Fibroblast of skin of back (primary cell): ENCODE measurements around the gene RAD51B. TPM values are rescaled to one million over a fixed set of nuclear protein-coding genes. Genes with fewer than 3 reads are reported as not detected.
A peak's percentile ranks its signal among the peaks of the same experiment; 100 is the strongest.
"Not testable (repeated sequence)": the region's sequence is repeated elsewhere in the genome, so short reads cannot be mapped to it uniquely, and the experiment has no call there.

ENCODE experiments used
- DNase-seq: peaks from one replicate; pipeline ENCODE4 v3.0.0-alpha.2; 2013
- polyA plus RNA-seq, 2 experiments: library from polyadenylated mRNA; unstranded; fragments of 120-200 nt; gene quantifications; one replicate each; pipeline ENCODE4 v1.2.1, GENCODE V29; 2013; ENCODE audit not compliant: insufficient read length in 2 of 2

The RAD51B gene
- 6.4 TPM for polyA plus RNA-seq (2013, experiment 1 of 2; ENCODE audit: insufficient read length)
- polyA plus RNA-seq (2013, experiment 2 of 2; ENCODE audit: insufficient read length), result 4.1 TPM

DNA sequence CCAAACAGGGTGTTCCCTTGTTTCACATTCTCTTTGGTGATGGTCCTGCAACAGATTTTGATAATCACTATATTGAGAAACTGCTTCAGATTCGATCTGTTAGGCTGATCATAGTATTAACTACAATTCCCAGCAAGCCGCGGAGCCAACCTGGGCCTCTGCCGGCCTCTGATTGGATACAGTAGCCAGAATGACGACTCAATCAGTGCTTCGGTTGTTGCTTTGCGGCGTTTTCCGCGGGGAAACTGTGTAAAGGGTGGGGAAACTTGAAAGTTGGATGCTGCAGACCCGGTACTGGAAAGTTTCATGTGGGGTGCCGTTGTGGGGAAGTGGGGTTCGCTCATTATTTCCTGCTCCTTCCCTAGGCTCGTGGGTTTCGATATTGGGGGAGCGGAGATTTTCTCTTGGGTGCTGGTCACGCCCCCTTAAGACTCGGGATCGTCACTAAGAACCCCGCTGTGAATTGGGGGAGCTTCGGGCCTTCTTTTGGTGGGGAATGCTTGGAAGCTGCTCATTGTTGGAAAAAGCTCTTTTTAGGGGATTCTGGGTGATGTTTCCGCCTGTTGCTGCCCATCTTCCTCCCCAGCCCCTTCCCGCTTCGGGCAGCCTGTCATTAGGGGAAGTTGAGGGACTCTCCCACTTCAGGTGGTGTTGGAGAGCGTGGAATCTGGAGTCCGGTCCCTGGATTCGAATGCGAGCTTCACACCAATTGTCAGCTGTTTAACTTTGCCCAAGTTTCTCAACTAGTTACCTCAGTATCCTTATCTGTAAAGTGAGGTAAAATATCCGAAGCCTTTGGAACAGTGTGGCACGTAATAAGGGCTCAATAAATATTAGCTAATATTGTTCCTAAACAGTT lies at the start of gene RAD51B:
Gene RAD51B (plus strand): TSS at position 217 of the 859 bp plus-strand sequence.
- DNase-seq, result peak; percentile 84

DNA sequence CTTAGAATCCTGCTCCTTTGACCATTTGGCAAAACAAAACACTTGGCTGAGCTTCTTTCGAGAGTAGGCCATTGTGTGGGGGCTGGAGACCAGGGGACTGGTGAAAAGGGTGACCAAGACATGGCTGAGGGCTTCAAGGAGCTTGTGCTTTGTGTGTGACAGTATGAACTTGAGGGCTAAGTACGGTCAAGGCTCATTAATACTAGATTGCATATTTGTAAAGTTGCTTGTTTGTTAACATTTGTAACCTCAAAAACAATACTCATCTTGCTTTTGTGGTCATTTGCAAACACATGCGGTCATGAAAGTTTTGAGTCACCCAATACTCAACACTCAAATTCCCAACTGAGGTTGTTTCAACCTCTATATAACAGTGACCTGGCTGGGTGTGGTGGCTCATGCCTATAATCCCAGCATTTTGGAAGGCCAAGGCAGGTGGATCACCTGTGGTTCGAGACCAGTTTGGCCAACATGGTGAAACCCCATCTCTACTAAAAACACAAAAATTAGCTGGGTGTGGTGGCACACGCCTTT lies 45.7 kb upstream of the RAD51B start:
- DNase-seq, result no peak

DNA sequence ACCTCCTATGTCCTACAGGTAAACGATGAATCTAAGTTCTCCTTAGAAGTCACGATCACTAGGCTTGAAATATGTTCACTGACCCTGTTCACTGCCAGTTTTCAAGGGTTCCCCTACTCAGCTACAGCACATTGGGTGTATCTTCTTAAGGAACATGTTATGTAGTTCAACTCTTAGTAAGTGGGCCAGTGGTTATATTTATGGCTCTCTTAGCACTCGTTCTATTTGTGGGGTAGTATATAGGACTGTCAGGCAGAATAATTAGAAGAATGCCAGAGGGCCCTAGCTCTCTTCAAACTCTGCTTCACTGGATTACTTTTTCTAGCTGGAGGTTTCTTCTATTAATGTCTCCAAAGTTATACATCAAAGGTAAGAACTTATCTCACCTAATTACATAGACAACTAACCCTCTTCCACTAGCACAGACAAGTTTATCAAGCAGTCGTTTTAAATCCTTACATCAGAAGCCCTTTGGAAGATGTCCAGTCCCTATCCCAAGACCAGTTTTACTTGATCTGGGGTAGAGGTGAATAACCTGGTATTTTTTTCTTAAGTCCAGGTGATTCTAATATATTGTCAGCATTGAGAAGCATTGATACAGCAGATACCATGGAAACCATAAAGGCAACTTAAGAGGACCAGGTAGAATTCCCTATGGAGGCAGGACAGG lies 42.8 kb upstream of the RAD51B start:
- DNase-seq, result no peak

DNA sequence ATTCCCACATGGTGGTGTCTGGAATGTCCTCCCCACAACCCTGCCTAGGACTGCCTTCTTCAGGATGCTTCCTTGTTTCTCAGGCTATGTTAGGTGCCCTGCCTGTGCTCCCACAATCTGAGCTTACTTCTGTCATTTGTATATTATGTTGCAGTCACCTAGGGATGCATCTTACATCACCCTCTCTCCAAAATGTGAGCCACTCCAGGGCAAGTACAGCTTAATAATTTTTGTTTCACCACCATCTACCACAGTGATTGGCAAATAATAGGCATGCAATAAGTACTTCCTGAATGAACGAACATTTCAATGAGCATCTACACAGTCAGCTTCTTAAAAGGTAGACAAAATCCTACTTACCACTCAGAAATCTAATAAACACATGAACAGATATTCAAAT lies 40.8 kb upstream of the RAD51B start:
- no peak for DNase-seq

DNA sequence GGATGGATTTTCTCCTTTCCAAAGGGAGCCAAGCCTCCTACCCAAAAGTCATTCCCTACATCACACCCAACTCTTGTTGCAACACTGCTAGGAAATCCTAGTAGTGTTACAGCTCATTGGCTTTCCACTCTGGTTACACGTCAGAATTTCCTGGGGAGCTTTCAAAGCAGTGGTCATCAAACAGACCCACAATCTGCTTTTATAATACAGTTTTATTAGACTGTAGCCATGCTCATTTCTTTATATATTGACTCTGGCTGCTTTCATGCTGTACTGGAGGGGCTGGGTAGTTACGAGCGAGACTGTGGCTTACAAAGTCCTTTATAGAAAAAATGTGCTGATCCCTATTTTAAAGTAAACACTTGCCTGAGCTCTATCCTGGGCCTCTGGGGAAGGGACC lies 37.5 kb upstream of the RAD51B start:
- no peak for DNase-seq

DNA sequence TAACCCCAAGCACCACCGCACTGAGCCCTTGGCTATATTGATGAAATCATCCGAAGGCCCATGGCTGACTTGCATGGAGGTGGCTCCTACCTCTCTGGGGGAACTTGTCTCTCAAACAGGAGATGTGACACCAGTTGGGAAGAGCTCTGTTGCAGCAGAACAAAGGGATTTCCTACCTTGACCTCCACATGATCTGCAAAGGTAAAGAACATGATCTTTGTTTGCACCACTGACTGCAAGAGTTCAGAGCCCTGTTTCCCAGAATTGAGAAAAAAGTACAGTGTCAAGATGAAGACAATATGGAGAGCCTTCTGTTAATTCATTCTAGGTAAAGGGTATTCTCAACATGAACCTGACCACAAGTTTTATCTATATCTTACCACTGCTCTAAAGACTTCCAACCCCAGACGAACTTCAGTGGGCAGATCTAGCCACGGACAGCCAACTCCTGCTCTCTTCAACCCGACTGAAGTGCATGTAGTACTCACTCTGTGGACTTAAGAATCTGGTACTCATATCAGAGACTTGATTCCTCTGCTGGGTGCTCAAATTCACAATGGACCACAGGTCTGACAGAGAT lies 35.2 kb upstream of the RAD51B start:
- DNase-seq, result no peak

DNA sequence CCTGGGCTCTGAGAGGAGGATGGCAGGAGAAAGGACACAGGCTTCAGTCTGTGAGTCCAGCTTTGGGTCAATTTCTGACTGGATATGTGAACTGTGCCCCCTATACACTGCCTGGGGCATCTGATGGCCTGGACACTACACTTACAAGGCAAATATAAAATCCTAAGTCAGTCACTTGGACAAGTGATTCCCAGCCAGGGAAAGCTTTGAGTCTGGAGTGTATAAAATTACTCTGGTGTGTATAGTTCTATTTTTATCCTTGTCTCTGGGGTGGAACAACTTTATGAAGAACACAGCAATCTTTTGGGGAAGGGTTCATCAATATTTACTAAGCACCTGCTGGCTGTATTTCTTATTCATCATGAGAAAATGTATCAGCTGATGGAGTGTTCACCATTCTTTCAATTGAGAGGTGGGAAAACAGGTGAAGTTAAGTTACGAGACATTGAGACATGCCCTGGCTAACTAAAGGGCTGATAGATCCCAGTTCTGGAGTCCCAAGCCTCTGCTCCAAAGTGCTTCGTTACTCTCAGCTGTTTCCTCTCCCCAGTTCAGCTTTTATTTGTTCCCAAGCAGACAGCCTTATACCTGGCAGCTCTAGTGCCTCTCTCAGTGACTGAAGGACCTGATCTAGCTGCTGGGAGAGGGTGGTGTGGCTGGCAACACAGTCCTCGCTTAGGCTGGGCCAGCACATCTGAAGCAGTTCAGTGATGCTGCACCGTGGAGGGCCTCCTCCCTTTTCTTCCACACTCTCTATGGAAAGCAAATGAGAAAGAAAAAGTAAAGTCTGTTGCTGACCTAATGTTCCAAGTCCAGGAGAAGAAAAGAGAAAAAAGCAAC lies 34.1 kb upstream of the RAD51B start:
- DNase-seq, result no peak

DNA sequence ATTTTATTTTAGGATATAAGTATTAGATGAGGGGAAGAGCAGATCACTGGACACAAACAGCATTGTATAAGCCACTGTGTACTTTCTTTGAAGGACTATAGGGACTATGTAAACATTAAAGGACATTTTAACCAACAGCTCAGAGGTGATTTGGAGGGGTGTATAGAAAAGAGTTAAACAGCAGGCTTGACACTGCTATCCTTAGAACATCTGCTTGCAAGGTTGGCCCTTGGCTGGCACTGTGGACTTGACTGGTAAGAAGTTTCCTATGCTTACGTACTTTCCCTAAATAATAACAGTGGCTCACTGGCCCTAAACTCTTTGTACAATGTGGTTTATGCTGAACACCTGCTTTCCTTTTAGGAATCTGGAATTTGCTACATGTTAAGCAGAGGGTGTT lies 31.9 kb upstream of the RAD51B start:
- DNase-seq, result no peak

DNA sequence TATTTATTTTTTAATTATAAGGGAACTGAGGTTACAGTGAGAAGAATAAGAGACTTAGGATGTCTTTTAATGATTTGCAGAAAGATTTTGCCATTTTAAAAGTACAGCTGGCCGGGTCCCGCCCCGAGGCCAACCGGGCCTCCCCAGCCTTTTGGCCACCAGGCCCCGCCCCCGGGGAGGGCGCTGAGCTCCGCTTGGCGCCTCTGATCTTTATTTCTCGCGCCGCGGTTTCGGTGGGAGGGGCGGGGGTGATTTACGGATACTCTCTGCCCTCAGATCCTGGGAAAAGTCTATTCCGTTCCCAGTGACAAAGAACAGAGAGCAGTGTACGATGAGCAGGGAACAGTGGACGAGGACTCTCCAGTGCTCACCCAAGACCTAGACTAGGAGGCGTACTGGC lies 20.8 kb upstream of the RAD51B start:
- no peak for DNase-seq

DNA sequence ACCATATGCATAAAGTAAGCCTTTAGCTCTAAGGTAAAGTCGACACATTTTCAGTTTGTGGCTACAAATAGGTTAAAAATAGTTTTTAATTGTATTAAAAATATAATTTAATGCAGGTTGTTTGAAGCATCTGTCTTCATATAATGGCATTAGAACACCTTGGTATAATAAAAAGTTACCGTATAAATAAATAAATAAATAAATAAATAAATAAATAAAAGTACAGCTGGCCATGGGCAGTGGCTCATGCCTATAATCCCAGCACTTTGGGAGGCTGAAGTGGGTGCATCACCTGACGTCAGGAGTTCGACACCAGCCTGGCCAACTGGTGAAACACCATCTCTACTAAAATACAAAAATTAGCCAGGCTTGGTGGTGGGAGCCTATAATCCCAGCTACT lies 18.8 kb upstream of the RAD51B start:
- no peak for DNase-seq

DNA sequence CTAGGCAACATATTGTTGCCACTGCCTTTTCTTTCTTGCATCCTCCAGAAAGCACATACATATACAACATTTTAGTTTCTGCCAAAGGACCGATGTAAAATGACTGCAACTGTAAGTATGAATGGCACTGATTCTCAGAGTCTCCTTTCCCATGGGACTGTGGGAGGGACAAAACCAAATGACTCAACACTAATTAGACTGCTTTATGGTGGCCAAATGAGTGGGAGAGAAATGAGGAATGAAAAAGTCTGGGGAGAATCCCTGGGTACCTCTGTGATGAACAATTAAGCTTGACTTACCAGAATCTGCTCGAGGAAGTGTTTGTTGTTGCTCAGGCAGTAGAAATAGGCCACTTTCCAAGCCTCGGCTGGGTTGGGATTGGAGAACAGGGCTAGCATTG lies 13.3 kb upstream of the RAD51B start:
- DNase-seq, result peak; percentile 45

DNA sequence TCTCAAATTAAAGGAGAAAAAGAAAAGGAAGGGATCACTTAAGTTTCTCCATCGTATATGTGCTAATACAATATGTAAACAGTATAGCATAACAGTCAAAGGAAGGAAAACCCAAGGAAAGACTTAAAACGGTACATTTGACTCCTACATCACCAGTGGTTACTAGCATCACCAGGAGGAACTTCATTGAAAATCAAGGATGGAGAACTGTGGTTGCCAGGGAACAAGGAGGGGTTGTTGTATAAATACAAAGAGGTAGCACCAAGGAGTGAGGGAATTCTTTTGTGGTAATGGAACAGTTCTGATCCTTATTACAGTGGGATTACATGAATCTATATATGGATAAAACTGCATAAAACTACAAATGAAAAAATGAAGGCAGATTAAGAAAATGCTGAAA lies 4.8 kb upstream of the RAD51B start:
- DNase-seq, result no peak

DNA sequence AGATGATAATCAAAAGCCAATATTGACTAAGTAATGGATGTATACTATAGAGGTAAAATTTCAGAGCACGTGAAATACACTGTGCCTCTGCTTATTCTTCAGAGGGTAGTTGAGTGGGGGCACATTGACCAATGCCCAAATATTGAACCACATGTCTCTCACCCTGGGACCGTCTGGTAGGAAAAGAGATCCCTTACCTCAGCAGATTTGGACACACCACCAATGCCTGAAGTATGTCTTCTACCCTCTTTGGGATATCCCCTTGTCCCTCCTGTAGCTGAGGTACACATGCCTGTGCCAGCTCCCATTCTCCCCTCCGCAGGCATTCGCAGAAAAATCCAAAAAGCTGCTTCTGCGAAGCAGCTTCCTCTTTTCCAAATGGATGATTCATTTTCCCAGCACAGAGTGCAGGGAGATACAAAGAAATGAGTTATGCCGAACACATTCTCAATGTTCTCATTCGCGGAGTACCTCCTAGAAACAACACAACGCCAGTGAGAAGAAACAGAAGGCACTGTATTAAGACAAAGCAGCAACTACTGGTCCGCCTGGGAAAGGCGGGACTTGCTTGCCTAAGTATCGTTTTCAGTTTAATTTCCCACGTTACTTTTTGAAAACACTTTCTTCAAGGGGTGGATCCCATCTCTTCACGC lies 3.9 kb upstream of the RAD51B start:
- peak; percentile 23 for DNase-seq

DNA sequence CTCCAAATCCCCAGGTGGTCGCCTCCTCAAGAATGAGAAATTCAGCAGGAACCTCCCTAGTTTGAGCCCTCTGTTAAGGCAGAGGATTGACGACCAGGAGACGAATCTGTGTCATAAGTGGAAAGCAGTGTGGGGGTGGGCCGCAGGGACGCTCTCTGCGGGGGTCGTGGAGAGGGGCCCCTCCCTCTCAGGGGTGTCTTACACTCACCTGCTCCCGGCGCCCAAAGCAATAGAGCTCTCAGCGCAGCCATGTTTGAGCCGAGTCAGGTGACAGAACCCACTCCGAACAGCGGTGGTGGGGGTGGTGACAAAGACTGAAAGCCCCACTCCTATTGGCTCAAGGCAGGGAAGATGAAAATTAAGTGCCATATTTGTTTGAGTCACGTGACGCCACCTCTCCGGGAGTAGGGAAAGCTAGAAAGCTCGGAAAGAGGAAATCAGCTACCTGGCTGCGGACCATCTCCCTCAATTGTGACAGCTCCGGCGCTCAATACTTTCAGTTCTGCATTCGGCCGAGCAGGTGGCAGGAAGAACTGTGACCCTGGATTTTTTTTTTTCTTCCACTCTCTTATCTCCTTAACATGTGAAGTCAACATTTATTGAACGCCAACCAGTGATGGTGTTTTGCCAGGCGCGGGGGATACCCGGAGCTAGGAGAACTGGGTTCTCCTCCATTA lies 3.1 kb upstream of the RAD51B start, which contains the start of gene ZFYVE26:
Gene ZFYVE26 (minus strand): TSS at position 265 of the 677 bp plus-strand sequence. CDS start 627 bp downstream, outside the sequence.
- DNase-seq, result peak; percentile 97

DNA sequence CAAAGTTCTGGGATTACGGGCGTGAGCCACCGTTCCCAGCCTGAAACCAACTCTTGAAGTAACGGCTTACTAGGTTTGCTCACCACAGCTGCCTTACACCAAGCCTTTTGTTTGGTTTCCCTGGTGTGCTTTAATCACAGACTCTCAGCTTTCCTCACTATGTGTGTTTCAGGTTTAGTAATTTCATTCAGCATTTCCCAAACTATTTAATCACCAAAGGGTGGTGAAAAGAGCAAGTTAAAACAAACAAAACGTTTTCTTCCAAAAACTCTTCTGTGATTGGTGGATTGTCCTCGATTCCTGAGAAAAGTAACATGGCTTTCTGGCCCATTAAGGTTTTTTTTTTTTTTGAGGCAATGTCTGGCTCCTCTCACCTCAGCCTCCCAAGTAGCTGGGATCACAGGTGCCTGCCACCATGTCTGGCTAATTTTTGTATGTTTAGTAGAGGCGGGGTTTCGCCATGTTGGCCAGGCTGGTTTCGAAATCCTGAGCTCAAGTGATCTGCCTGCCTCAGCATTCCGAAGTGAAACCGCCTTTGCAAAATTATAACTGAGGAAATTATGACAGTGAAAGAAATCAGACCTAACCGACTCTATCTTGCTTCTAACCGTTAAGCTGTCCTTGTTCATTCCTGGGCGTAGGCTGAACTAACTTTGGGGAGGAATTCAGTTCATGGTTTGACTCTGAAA lies 1.7 kb upstream of the RAD51B start:
- no peak for DNase-seq

DNA sequence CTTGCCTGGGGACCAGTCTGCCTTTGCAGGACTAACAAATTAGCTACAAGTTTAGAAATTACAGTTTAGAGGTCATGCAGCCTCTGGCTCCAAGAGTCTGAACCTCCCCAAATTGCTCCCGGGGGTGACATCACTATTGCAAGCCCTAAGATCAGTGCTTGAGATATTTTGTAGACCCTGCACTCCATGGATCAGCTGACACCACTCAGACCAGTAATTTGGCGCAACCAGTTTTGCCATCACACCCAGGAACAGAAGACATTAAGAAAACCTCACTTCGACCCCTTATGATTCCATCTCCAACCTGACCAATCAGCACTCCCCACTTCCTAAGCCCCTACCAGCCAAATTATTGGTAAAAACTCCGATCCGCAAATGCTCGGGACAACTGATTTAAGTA lies 1.1 kb upstream of the RAD51B start:
- not testable (repeated sequence) for DNase-seq

DNA sequence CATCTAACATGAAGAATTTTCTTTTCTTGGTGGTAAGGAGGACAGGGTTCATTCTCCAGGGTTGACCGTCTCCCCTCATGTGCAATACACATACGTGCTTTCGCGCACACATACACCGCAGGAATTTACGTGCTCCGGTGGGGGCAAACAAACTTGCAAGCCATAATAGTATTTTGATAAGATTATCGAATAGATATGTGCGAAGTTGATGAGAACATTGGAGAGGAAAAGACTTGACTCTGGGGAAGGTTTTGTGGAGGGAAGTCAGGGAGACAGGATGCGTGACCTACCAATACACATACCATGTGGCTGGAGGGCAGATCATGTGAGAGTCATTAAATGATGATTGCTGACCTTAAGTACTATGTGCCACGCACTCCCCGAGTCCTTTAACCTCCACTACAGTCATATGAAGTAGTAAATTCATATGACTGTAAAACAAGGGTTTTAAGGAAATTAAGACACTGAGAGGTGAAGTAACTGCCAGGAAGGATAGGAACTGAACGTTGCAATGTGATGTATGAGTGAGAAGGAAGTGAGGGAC lies 921 bp downstream of the RAD51B start:
- DNase-seq, result peak; percentile 33

DNA sequence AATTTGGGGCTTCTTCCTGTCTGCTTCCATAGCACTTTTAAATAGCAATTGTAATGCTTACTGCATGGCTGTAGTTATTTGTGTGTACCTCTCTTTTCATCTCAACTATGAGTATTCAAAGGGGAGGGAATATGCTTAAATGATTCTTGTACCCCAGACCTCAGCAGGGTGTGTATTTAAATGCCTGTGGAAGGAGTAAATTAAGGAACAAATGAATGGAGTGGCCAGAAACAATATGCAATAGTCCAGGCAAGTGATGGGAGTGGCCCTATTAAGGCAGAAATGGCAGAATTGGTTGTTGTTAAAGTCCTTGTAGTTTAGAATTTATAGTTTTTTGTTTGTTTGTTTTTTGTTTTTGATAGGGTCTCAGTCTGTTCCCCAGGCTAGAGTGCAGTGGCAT lies 1.5 kb downstream of the RAD51B start:
- no peak for DNase-seq

DNA sequence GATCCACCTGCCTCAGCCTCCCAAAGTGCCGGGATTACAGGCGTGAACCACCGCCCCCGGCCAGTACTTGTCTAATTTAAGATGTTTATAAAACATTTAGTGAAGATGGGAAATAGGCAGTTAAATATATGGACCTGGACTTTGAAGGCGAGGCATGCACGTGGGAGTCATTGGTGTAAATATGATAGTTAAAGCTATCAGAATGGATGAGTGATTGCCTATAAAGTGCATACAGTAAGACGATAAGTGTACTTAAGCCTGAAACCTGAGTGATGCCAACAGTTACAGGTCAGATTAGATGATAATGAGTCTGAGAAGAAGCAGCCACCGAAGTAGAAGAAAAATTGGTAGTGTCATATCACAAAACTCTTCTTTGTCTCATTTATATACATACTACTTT lies 11.5 kb downstream of the RAD51B start:
- no peak for DNase-seq

DNA sequence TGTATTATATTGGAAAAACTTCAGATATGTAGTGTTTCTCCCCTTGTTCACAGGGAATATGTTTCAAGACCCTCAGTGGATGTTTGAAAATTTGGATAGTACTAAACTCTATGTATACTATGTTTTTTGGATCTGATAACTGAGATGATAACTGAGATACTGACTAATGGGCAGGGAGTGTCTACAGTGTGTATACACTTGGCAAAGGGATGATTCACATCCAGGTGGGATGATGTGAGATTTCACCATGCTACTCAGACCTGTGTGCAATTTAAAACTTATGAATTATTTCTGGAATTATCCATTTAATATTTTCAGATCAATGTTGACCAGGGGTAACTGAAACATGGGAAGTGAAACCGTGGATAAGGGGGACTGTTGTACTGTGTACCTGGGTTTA lies 13.8 kb downstream of the RAD51B start:
- no peak for DNase-seq
